IPS-NIHi7 (cell line): ENCODE measurements around the gene CAT.
A peak's percentile ranks its signal among the peaks of the same experiment; 100 is the strongest.

Experiments
- DNase-seq: peaks from one replicate; pipeline ENCODE4 v3.0.0; 2012; ENCODE audit warnings: mixed read lengths; ENCODE audit errors: extremely low spot score

CAT gene

DNA sequence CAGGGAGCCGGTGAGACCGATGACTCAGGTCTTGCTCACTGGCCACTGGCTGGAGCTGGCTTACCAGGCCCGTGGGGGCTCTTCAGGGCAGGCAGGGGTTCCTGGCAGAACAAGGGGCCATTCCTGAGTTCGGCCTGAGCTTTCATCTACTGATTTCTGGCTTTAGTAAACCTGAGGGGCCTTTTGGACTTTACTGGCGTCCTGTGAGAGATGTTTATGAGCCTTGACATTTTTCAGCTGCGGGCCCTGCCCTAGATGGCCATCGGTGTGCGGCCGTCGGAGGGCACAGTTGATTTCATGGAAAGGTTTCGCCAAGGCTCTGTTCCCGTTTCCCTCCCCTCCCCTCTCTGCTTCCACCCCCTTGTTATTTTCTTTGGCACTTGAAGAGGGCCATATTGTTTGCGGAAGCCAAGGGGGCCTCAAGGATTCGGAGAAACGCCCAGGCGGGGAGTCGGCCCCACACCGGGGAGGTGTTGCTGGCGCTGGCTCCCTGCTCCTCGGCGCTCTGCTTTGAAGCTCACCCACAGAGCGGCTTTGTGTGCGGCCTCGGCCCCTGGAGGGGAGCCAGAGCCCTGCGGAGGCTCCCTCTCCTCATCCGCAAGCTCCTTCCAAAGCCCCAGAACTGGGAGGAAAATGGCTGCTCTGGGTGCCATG lies 57.1 kb downstream of the CAT start:
- no peak for DNase-seq

DNA sequence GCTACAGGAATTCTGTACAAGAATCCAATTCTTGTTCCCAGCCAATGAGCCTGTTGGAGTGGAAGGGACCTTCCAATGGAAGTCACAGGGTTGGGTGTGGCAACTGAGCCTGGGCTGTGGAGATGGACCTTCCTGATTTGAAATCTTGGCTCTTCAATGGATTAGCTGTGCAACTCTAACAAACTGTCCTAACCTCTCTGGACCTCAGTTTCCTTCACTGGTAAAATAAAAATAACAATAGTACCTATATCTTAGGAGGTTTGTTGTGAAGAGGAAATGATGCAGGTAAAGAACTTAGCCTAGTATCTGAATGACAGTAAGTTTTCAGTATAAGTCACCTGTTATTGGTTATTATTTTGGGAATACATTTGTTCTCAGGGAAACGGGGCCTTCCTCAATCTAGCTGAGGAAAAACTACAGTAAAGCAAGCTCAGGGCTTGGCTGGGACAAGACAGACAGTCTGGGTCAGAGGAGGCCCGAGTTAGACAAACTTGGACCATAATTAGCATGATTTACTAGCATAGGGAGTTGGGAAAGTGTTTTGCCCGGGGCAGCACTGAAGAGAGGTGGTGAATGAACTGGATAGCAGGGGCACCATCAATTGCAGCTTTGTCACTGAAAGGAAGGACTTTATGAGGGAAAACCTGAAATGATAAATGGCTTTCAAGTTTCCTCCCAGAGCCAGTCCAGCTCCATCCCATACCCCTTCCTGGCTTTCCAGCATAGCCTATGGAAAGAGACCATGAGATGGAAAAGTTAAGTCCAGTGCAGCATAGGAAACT lies 61.2 kb downstream of the CAT start:
- DNase-seq = no peak

DNA sequence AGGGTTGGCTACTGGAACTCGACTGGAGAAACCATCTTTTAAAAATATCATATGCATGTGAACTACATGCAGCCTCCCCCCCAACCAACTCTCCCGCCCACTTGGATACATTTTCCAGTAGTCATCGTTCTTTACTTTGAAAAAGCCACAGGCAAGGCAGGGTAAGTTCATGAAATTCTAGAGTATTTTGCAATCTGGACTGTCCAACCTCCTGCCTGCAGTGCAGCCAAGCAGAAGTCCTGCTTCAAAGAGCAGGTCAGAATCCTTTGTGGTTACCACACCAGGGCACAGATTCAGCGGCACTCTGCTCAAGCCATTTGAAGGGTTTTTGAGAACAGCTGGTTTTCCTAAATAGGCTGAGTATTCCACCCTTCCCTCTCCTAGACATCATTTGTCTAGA lies 62.8 kb downstream of the CAT start:
- no peak for DNase-seq

DNA sequence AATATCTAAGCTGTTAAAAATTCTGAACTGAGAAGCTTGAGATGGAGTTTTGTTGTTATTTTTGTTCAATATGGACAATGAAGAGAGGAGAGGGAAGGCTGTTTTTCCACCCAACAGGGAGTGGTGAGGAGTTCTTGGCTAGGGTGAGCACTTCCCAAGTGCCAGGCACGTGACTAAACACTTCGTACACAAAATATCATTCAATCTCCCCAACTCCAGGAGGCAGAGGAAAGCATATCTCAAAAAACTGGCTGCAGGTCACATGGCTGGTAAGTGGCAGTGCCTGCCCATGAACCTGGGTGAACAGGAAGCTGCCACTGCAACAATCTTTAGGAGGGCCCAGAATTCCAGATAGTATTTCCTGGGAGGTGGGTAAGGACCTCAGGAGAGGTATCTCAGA lies 63.2 kb downstream of the CAT start:
- DNase-seq = no peak

DNA sequence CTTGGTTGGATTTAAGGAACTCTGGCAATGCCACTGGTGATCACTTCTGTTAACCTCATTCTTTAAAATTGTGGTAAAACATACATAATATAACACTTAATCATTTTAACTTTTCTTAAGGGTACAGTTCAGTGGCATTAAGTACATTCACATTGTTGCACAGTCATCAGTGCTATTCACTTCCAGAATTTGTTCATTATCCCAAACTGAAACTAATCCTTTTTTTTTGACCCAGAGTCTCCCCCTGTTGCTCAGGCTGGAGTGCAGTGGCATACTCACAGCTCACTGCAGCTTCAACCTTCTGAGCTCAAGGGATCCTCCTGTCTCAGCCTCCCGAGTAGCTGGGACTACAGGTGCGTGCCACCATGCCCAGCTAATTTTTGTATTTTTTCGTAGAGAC lies 64.2 kb downstream of the CAT start:
- no peak for DNase-seq

DNA sequence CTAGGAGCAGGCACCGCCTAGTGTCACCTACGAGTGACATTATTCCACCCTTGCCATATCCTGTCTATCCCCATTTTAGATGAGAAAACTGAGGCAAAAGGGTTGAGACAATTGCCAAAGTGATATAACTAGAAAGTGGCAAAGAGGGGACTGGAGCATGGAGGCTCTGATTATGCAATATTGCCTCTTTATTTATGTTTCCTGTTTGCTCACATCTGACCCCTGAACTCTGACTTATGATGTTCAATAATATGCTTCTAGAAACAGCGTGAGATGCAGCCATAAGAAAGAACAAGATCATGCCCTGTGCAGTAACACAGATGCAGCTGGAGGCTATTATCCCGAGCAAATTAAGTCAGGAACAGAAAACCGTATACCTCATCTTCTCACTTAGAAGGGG lies 67.1 kb downstream of the CAT start:
- DNase-seq = no peak

DNA sequence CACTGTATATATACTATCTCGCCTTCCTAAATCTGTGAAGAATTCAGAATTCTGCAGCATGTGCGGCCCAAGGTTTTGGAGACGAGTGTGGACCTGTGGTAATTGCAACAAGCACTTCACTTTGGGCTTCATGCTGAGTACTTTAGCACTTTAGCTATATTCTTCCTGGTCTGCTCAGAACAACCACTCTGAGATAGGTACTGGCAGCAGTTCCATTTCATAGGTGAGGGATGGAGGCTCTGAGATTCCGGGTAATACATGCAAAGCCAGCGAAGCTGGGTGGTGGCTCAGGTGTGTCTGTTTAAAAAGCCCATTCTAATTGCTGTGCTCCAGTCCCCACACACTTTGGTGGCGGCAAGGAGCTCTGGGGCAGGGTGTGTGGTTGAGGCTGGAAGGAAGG lies 68.4 kb downstream of the CAT start:
- no peak for DNase-seq

DNA sequence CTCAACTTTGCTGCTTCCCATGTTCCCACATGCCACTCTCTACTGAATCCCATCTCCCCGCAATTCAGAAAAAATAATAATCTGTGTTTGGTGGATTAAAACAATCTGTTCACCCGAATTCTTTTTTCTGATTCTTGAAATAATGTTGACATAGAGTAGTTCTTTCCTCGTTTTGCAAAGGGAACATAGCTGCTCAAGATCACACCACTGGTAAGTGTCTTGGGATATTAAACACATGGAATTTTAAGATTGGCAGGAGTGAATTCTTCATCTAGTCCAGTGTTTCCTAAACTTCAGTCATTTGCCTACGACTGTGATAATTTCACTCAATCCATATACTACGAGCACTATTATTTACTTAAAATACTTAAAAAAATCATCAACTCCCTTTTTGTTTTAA lies 68.9 kb downstream of the CAT start:
- DNase-seq = no peak

DNA sequence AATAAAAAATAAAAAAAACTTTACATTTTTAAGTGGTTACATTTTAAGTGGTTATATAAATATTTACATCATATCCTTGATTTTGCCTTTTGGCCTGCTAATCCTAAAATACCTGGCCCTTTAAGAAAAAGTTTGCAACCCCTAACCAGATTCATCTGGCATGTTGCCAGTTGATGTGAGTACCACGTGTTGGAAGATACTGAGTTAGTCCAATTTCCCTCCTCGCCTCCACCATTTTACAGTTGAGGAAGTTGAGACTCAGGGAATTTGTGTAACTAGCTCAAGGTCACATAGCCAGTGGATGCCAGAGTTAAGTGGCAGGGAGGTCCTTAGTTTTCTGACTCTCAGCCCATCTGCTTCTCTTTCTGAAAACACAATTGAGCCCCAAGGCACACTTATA lies 69.8 kb downstream of the CAT start:
- DNase-seq = no peak

DNA sequence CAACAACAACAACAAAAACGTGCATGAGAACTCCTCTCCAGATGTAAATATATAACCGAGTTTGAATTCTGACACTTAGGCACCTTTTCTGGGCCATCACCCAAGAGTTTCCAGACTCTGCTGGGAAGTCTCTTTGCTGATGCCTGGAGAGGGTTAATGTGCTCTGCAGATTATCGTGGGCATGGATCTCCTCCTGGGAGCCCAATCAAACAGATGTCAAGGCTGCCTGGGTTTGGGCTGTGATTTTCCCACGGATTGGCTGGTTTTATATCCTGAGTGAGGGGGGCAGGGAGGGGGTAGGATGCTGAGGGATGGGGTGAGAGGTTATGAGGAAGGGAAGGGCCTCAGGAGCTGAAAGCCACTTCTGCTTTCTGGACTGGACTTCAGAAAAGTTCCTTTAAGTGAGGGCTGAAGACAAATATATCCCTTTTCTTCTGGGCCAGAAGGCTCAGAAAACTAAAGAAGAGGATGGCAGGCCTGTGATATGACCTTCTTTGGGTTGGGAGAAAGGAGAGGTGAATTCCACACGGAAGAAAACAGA lies 70.7 kb downstream of the CAT start:
- DNase-seq = no peak

DNA sequence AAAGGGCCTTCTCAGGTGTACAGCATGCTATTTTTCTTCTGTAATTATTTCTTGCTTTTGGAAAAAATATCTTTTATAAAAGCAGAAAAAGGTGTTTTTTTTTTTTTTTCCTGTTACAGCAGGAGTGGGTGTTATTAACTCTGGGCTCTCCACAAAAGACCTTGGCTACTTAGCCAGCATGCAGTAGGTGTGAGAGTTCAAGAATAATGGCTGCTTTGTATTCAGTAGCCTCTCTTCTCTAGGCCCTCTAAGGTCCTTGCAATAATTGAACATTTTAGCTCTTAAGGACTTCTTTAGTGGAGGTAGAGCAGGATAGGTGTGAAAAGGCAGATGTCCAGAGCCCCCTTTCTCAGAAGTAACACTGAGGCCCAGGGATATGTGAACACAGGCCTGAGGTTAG lies 71.5 kb downstream of the CAT start:
- DNase-seq = no peak

DNA sequence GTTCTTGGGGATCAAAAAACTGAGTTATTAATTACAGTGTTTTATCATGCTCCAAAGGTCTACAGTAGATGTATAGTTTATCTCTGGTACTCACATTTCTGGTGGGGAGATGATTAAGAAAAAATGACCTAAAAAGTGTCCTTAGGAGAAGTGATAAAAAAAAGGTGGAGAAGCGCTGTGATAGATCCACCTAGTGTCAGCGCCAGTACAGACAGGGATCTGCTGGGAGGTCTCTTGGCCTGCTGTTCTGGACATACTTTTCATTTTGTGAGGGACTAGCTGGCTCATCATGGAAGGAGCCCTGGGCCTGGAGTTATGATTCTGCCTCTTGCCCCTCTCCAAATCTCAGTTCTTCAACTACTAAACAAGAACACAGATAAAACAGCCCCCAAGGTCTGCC lies 71.9 kb downstream of the CAT start:
- no peak for DNase-seq

DNA sequence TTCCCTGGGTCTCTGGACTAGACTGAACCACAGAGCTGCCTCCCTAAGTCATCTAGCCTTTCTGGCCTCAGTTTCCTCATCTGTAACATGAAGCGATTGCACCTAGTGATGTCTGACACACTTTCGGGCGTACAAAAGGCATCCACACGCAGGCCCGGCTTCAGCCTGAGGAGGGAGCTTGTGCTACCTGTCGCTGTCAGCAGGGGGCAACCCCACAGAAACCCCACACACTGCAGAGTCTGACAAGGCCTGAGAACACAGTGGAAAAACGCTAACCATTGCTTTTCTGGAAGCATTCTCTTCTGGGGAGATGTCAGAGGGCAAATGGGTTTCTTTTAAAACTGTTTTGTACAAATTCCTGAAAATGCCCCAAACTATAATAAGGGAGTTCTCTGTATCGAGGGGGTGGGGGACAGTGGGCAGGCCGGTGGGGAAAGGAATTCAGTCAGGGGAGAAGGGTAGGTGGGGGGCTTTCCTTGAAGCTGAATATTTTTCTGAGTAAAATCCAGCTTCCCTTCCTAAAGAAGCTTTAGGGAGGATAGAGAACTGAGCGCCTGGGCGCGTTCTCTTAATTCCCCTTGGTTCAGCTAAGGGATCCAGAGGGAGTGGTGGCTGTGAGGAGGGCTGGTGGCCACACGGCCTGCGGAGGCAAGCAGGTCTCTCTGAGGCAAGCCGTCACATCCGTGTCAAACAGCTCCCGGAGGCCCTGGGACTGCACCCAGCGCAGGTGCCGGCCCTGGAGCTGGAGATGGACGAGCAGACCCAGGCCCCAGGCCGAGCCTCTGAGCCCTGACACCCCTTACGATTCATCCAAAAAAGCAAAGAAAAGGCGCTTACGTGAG lies 74.3 kb downstream of the CAT start:
- peak; percentile 88 for DNase-seq

DNA sequence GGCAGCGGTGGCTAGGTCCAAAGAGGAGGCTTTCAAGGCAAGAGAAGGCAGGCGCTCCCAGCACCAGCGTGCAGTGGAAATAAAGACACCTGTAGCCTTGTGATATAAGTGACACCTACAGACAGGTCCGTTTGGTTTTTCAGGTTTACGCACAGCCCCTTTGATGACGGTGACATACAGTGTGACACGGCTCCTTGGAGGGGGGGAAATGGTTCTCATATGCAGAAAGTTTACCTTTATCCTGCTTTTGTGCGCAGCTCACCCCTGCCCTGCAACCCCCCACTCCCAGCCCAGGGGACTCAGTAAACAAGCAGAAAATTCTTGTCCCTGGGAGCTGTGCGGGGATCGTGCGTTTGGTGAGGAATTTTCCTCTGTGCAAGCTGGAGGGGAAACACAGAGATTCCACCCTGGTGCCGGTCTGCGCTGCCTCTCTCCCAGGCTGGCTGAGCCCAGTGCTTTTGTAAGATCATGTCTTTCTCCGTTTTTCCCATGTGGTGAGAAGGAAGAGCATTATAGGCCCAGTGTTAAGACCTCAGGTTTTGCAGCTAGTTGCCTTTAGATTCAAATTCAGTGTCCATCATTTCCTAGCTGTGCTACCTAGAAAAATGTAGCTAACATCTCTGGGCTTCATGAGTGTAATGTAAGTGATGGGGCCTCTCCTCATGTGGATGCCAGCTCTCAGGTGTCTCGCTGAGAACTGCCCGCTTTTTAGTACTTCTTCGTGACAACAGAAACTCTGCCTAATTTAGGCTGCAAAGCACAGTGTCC lies 75.1 kb downstream of the CAT start, which contains the start of gene ELF5:
ELF5 (minus strand) TSS at position 113 of the 768 bp plus-strand sequence. CDS start 8,045 bp downstream, outside the sequence.
- no peak for DNase-seq

DNA sequence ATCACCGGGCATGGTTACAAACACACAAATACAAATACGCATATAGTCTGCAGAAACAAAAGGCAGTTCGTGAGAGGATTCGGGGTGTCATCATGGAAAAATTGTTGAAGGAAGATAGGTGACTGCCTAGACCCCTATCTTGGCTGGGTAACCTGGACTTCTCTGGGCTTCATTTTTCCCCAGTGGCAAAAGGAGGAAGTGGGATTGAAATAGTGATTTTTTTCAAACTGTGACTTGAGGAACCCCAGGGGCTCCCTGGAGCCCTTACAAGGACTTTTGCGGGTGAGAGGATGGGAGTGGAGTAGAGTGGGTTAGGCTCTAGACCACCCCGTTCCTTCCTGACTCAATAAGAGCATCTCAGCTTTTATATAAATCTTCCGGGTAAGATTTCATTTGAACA lies 75.9 kb downstream of the CAT start:
- no peak for DNase-seq

DNA sequence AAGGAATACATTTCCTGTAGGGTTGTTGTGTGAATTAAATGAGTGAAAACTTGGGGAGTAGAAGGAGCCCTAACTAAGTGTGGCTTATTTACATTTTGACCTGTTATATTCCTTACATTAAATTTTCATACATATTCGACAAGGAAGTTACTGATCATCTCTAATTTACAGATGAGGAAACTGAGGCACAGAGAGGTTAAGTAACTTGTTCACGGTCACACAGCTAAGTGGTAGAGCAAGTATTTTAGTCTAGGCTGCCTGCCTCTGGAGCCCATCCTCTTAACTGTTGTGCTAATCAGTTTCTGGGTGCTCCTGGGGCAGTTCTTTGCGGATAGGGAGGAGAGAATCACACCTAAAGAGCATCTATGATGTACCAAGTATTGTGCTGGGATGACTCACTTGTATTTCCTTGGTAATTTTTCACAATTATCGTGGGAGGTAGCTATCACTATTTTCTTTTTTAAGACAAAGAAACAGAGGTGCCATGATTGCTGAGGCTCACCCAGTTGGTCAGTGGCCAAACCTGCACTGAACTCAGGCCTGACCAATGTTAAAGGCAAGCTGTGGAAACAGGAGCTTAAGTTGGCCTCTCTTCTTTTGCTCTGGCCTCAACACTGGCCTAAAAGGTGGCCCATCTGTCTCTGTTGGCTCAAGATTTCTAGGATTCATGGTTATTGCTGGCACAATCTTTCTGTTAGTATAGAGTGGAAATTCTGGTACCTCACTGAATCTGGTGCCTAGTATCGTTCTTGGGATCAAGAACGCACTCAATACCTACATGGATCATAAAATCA lies 77.7 kb downstream of the CAT start:
- DNase-seq = no peak

DNA sequence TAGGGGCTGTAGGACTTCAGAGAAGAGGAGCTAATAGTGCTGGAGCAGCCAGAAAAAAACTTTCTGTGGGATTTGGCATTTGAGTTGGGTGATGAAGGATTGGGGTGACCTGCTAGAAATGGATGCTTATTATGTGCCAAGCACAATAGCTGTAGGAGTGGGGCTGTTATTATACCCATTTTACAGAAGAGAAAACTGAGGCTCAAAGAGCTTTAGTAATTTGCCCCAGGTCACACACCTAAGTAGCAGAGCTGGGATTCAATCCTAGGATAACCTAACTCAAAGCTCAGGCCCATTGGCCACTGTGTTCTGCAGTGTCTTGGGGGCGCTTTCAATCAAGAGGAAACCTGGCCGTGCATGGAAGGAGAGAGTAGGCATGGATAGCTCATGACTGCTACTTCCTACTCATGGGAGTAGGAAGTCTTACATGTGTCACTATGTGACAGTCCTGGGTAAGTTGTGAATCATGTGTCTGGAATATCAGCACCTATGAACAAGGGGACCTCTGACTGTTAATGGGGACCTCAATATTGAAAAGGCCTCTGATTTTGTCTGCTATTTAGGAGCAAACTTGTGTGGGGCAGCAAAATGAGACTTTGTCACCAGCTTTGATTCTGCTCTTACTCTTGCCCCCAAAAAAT lies 81.0 kb downstream of the CAT start:
- no peak for DNase-seq

DNA sequence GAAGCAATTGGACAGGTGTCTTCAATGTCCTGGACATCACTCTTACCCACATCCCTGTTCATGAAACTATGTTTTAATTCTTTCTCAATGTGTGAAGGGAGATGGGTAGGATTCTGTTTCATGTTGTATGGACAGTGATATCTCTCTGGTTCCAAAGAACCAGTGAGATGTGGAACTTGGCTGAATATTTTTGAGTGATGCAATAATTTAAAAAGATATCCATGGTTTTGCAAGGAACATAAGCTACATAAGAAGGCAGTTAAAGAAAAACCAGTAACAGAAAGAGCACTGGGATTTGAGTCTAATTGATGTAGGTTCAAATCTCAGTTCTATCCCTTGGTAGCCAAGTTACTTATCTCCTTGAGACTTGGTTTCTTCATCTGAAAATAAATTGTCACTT lies 82.5 kb downstream of the CAT start:
- no peak for DNase-seq
